HepG2 (cell line): ENCODE data around the gene NKD1. TPM values are rescaled to one million over a fixed set of nuclear protein-coding genes. Genes with fewer than 3 reads are reported as not detected.

Experiments
- AGO2 ChIP-seq: fragments of 200-400 bp; formaldehyde crosslinking; optimal IDR thresholded peaks from 2 replicates; pipeline ENCODE3; 2017; ENCODE audit warnings: mild to moderate bottlenecking, low read depth, low read length, moderate library complexity
- BATF2 ChIP-seq: sonication (generic); formaldehyde crosslinking; IDR thresholded peaks from 2 replicates; pipeline ENCODE4 v1.8.0; 2022; ENCODE audit warnings: mild to moderate bottlenecking, missing genetic modification reagents, moderate library complexity
- FOSL2 ChIP-seq: sonication (generic); formaldehyde crosslinking; IDR thresholded peaks from 2 replicates; pipeline ENCODE4 v1.4.0; 2020; ENCODE audit warnings: missing genetic modification reagents
- FOXA1 ChIP-seq, 2 experiments: fragments of 450-650 bp in 1 of 2; sonication (generic) in 1 of 2; formaldehyde crosslinking in 1 of 2; IDR thresholded peaks; 2 replicates each; pipeline versions ENCODE4 v1.4.0 to v1.6.1; 2016 to 2020; ENCODE audit warnings: missing genetic modification reagents in 1 of 2
- GZF1 ChIP-seq: sonication (generic); formaldehyde crosslinking; IDR thresholded peaks from 2 replicates; pipeline ENCODE4 v1.5.1; 2020; ENCODE audit warnings: mild to moderate bottlenecking, missing genetic modification reagents
- HIVEP1 ChIP-seq: sonication (generic); formaldehyde crosslinking; IDR thresholded peaks from 2 replicates; pipeline ENCODE4 v1.4.0; 2020; ENCODE audit warnings: mild to moderate bottlenecking, missing genetic modification reagents
- HOXA5 ChIP-seq: sonication (generic); formaldehyde crosslinking; IDR thresholded peaks from 2 replicates; pipeline ENCODE4 v1.4.0; 2020; ENCODE audit warnings: missing genetic modification reagents
- KDM5B ChIP-seq: sonication (generic); formaldehyde crosslinking; IDR thresholded peaks from 2 replicates; pipeline ENCODE4 v1.4.0; 2020; ENCODE audit warnings: missing genetic modification reagents, mild to moderate bottlenecking, borderline replicate concordance
- MATR3 ChIP-seq: sonication (generic); formaldehyde crosslinking; IDR thresholded peaks from 2 replicates; pipeline ENCODE4 v1.4.0; 2020; ENCODE audit warnings: missing genetic modification reagents
- MXD1 ChIP-seq: sonication (generic); formaldehyde crosslinking; IDR thresholded peaks from 2 replicates; pipeline ENCODE4 v1.4.0; 2020; ENCODE audit warnings: mild to moderate bottlenecking, missing genetic modification reagents
- NONO ChIP-seq, 2 experiments: fragments of 450-650 bp in 1 of 2; sonication (generic) in 1 of 2; formaldehyde crosslinking in 1 of 2; IDR thresholded peaks in 1 of 2; conservative IDR thresholded peaks in 1 of 2; 2 replicates each; pipeline versions ENCODE4 v1.6.1 to v1.8.0; 2017 to 2022; ENCODE audit warnings: mild to moderate bottlenecking in 1 of 2, missing genetic modification reagents in 1 of 2, moderate library complexity in 1 of 2
- PAXIP1 ChIP-seq: sonication (generic); formaldehyde crosslinking; conservative IDR thresholded peaks from 2 replicates; pipeline ENCODE4 v1.4.0; 2020; ENCODE audit warnings: mild to moderate bottlenecking, missing genetic modification reagents, moderate library complexity
- POLR2AphosphoS5 ChIP-seq: IDR thresholded peaks from 2 replicates; pipeline ENCODE4 v1.6.1; 2012; ENCODE audit warnings: low read depth, low read length
- RAD21 ChIP-seq: fragments of 450-650 bp; formaldehyde crosslinking; IDR thresholded peaks from 2 replicates; pipeline ENCODE4 v1.5.0; 2020; ENCODE audit warnings: mild to moderate bottlenecking
- REL ChIP-seq: sonication (generic); formaldehyde crosslinking; conservative IDR thresholded peaks from 2 replicates; pipeline ENCODE4 v1.8.0; 2022; ENCODE audit warnings: mild to moderate bottlenecking, missing genetic modification reagents, moderate library complexity
- SALL1 ChIP-seq: sonication (generic); formaldehyde crosslinking; IDR thresholded peaks from 2 replicates; pipeline ENCODE4 v1.8.0; 2022; ENCODE audit warnings: mild to moderate bottlenecking, missing genetic modification reagents
- SALL2 ChIP-seq: sonication (generic); formaldehyde crosslinking; IDR thresholded peaks from 2 replicates; pipeline ENCODE4 v1.8.1; 2023; ENCODE audit warnings: mild to moderate bottlenecking, missing genetic modification reagents, inconsistent platforms
- ZNF24 ChIP-seq: fragments of 450-650 bp; IDR thresholded peaks from 2 replicates; pipeline ENCODE4 v1.6.1; 2017; ENCODE audit warnings: antibody characterized with exemption, mild to moderate bottlenecking
- ZNF749 ChIP-seq: sonication (generic); formaldehyde crosslinking; IDR thresholded peaks from 2 replicates; pipeline ENCODE4 v1.8.0; 2022; ENCODE audit warnings: mild to moderate bottlenecking, missing genetic modification reagents, moderate library complexity, borderline replicate concordance
- ZNF781 ChIP-seq: sonication (generic); formaldehyde crosslinking; IDR thresholded peaks from 2 replicates; pipeline ENCODE4 v1.5.1; 2020; ENCODE audit warnings: borderline replicate concordance, mild to moderate bottlenecking, missing genetic modification reagents; ENCODE audit errors: not compliant biosample characterization
- ZSCAN25 ChIP-seq: sonication (generic); formaldehyde crosslinking; IDR thresholded peaks from 2 replicates; pipeline ENCODE4 v1.8.0; 2022; ENCODE audit warnings: mild to moderate bottlenecking, missing genetic modification reagents
- polyA plus RNA-seq, 8 experiments: library from polyadenylated mRNA; depleted of rRNA in 3 of 8; stranded (reverse) in 7 of 8; unstranded in 1 of 8; fragments of >200 nt; fragmentation: Illumina TruSeq in 4 of 8; extraction: Trizol in 4 of 8; gene quantifications; 2 replicates each; pipeline versions ENCODE4 v1.2.1 to v1.2.3, GENCODE V29; 2011 to 2016; ENCODE audit warnings: low read depth in 4 of 8, missing spikeins in 1 of 8, mixed read lengths in 1 of 8; ENCODE audit not compliant: insufficient read depth in 1 of 8
- total RNA-seq, 5 experiments: library from RNA; depleted of rRNA; stranded (reverse); fragments of >200 nt; fragmentation: Illumina TruSeq; extraction: Trizol; gene quantifications; 2 replicates each; pipeline ENCODE4 v1.2.3, GENCODE V29; 2016; ENCODE audit warnings: low read depth in 1 of 5
- TF ChIP-seq, protein P1 (sequence below): sonication (generic); formaldehyde crosslinking; IDR thresholded peaks from 2 replicates; pipeline ENCODE4 v1.5.0; 2020; ENCODE audit warnings: mild to moderate bottlenecking, missing genetic modification reagents, moderate library complexity

Gene NKD1
- total and polyA plus RNA-seq, 2 of the 13 experiments (the other 11 are each of a cell fraction or from before 2014, with no cell fraction given), result 70.4 to 121 TPM

- TF ChIP-seq PAXIP1 (CRISPR knock-in tag) (no peak), RAD21 (CRISPR knock-in tag) (peak; percentile 7; the same call in 1 of the 2 replicates), REL (CRISPR knock-in tag) (peak; percentile 60; the same call in 1 of the 2 replicates), KDM5B (CRISPR knock-in tag) (0 out of 2 replicates have a peak, but pooled peaks have one; percentile 21), MATR3 (CRISPR knock-in tag) (0 out of 2 replicates have a peak, but pooled peaks have one; percentile 16), BATF2 (CRISPR knock-in tag) (0 out of 2 replicates have a peak, but pooled peaks have one; percentile 31), NONO (IDR thresholded peaks at IDR 0.05) (no peak), NONO (CRISPR knock-in tag; conservative IDR thresholded peaks at IDR 0.05) (peak; percentile 39; the same call in 1 of the 2 replicates), MXD1 (CRISPR knock-in tag) (0 out of 2 replicates have a peak, but pooled peaks have one; percentile 22), POLR2AphosphoS5 (peak; percentile 15), AGO2 (peak; percentile 99), FOSL2 (peak; percentile 84), FOXA1 (IDR thresholded peaks at IDR 0.05) (no peak), FOXA1 (CRISPR knock-in tag; IDR thresholded peaks at IDR 0.05) (0 out of 2 replicates have a peak, but pooled peaks have one; percentile 1), ZNF24 (no peak), ZSCAN25 (CRISPR knock-in tag) (no peak), ZNF749 (CRISPR knock-in tag) (no peak), SALL2 (CRISPR knock-in tag) (no peak), ZNF781 (CRISPR knock-in tag) (no peak), GZF1 (CRISPR knock-in tag) (no peak), HIVEP1 (CRISPR knock-in tag) (peak; percentile 50; the same call in 1 of the 2 replicates), SALL1 (0 out of 2 replicates have a peak, but pooled peaks have one; percentile 12), HOXA5 (CRISPR knock-in tag) (no peak)
- TF ChIP-seq, protein P1, sequence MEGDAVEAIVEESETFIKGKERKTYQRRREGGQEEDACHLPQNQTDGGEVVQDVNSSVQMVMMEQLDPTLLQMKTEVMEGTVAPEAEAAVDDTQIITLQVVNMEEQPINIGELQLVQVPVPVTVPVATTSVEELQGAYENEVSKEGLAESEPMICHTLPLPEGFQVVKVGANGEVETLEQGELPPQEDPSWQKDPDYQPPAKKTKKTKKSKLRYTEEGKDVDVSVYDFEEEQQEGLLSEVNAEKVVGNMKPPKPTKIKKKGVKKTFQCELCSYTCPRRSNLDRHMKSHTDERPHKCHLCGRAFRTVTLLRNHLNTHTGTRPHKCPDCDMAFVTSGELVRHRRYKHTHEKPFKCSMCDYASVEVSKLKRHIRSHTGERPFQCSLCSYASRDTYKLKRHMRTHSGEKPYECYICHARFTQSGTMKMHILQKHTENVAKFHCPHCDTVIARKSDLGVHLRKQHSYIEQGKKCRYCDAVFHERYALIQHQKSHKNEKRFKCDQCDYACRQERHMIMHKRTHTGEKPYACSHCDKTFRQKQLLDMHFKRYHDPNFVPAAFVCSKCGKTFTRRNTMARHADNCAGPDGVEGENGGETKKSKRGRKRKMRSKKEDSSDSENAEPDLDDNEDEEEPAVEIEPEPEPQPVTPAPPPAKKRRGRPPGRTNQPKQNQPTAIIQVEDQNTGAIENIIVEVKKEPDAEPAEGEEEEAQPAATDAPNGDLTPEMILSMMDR, result peak; percentile 35
Observed at GRCh38 chr16:50611332-50611934, 63.2 kb downstream of the NKD1 start (continued).
